Jurkat, Clone E6-1 (cell line): Measurements from ENCODE around the gene MYH9.

ENCODE experiments used
- DNase-seq: peaks from one replicate; pipeline ENCODE4 v3.0.0-alpha.2; 2011; ENCODE audit warnings: low read depth, low spot score
- H3K4me3 ChIP-seq: 2 replicates; pipeline ENCODE4 v1.5.1; 2011; ENCODE audit warnings: mild to moderate bottlenecking, low read length, control low read depth, moderate library complexity

MYH9 gene

DNA sequence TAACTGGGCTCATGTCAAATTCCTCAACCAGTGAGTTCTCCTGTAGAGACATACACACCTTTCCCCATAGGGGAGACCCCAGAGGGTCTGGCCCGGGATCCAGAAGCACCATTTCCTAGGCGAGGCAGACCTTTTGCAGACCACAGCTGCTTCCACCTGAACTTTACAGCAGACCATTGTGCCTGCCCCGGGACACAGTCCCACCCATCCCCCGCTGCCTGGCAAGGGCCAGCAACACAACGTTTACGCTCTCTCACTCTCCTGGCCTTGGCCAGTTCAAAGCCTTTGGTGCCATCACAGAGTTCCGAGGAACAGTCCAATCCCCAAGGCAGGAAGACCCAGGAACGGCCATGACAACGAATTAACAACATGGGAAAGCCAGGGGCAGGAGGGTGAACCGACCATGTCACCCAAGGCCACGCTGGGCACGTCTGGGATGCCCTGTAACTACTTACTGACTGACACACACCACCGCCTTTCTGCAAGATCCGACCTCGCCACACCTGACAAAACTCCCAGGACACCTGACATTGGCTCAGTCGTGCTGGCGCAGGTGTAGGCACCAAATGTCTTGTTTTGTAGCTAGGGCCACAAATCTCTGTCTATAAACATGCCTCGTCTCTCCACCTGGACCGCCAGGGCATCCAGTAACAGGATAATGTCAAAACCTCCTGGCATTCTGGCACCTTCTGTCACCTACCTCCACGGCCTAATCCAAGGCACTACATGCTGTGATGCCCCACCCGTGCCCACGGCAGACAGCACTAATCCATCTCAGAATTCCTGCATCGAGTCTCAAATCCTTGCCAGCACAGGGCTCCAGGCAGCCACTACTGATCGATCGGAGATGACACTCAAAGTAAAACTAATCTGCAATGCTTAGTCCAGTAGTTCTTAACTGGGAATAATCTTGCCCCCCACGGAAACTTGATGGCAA is 51.3 kb downstream of the MYH9 start:
- DNase-seq = no peak
- no peak overlapping the region for H3K4me3 ChIP-seq

DNA sequence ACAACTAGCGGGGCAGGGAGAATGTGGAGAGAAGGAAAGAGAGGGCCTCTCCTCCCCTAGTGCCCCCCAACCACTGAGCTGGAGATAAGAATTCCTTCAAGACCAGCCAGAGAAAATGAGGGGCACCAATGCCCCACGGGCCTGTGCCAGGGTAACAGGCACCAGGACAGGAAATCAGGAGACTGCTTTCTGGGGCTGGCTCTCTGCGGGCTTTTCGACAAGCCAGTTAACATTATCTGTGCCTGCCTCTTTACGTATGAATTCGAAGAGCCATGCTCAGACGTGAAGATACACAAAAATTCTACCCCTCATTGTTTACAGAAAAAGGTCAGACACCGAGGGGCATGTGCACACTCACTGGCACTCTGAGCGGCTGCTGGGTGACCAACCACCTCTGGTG is 52.1 kb downstream of the MYH9 start:
- DNase-seq = no peak
- H3K4me3 ChIP-seq = no peak overlapping the region

DNA sequence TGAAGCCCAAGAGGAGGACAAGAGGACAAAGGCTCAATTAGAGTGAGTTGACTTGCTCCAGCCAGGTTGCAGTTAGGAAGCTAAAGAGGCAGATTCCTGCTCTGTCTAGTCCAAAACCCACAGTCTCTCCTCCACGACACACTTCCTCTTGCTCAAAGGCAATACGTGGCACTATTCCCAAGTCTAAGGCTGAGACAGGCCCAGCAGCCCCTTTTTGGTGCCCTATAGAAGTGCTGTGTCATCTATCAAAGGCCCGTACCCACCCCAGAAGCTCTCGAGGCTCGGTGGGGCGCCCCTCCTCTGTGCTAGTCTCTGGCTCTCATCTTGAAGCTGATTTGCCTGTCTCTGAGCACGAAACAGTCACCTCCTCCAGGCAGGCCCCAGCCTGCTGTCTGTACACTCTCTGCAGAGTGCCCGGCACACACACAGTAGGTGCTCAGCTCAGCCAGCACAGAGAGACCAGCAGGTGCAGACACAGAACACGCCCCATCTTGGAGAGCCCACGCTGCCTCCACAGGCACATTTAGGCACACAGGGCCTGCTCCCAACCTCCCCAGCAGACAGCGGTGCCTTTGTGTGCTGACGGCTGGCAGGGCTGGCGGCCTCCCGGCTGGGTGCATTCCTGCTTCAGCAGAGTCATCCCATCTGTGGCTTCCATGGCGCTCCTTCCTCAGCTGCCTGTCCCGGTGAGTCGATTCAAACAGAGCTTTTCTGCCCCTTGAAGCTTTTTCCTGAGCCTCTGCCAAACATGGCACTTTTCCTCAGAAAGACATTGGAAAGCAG is 52.8 kb downstream of the MYH9 start:
- H3K4me3 ChIP-seq = no peak overlapping the region
- DNase-seq = no peak

DNA sequence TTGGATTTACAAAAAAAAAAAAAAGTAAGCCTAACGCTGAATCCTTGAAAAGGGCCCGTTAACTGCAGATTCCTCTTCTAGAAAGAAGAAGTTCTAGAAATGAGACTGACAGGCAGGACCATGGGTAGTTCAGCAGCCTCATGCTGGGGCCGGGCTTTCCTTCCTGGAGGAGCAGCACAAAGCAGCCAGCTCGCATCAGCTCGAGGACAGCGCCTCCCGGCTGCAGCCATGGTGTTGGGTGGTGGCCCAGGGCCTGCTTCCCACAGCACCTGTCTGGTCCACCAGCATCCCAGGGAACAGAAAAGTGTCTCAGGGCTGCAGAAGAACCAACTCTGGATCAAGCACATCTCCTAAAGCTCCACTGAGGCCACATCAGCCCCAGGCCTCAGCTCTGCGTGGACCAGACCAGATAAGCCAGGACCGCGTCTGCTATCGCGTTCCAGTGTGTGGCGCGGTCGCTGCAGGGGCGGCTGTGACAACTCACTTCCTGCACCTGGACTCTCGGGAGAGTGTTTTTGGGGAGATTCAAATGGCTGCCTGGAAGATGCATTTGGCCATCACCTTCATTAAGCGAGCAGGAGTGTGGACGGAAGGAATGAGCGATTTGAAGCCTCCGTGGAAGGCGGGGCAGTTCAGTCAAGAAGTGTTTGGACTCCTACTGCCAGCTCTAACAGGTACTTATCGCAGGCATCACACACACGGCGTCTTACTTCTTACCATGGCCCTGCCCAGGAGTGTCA is 53.5 kb downstream of the MYH9 start:
- no peak overlapping the region for H3K4me3 ChIP-seq
- no peak for DNase-seq

DNA sequence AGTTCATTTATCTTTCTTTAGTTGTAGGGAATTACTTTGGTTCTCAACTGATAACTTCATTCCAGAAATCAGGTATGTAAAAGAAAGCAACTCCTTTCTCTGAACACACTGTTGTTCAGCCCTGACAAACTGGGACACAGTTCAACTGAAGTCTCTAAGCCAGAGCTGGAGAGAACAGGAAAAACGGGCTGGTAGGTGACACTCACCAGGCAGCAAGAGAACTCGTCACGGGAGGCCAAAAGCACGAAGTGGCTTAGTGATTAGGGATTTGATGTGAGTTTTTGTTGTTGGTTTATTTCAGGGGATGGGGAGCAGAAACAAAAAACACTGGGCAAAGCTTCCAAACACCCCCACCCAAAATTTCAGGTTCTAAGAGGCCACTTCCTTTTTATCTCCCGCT is 54.1 kb downstream of the MYH9 start:
- no peak overlapping the region for H3K4me3 ChIP-seq
- DNase-seq = no peak

DNA sequence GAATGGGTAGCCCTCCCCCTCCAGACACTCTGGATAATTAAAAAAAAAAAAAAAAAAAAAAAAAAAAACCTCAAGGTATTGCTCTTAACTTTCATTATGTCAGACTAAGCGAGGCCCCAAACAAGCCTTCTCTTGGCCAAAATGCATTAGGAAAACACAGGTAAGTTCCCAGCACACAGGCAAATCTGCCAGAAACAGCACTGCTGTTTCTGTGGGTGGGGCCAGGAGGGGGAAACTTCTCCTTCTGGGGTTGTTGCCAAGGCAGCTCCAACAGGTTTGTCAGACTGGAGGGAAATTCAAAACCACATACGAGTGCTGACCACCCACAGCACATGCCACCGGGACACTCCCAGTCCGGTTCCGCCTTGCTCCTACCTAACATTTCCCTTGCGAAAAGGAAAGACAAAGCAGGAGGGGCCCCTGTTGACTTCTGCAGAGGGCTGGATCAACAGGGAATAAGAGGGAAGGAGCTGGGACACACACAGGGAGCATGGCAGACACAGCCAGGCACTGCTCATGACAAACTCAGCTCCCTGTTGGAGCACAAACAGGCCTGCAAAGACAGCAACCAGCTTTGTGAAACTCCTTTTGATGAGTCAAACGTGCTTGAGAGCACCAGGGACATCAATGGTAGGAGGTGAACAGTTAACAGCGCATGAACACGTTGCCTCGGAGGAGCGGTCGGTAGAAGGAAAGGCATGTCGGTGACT is 55.0 kb downstream of the MYH9 start:
- H3K4me3 ChIP-seq = peak overlapping the region; percentile 69
- DNase-seq = peak; percentile 57

DNA sequence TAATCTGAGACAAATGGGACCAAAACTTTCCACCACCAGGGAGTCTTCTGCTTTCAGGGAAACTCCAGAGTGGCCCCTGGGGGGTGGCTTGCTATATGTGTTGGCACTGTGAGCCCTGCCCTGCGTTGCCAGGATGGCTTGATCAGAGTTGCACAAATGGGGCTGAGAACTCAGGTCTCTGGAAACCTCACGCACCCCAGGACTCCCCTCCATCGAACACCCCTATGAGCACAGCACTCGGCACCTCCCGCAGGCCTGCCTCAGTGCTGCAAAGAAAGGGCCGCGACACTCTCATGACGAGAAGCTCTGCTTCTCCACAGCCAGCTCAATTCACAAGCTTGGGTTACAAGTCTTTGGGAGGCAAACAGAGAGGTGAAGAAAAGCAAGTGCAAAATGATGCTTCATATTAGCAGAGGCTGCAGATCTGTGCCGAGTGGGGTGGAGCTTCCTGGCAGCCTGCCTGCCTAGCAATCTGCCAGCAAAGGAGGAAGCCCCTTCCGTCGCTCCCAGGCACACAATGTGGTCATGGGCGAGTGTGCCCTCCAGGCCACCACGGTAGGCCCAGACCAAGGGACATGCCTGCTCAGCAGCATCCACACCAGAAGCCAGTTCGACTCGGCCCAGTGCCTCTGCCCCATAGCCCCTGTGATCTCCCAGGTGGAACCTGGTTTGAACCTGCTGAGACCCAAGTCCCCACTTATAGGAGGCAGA is 55.7 kb downstream of the MYH9 start:
- DNase-seq = peak; percentile 69

DNA sequence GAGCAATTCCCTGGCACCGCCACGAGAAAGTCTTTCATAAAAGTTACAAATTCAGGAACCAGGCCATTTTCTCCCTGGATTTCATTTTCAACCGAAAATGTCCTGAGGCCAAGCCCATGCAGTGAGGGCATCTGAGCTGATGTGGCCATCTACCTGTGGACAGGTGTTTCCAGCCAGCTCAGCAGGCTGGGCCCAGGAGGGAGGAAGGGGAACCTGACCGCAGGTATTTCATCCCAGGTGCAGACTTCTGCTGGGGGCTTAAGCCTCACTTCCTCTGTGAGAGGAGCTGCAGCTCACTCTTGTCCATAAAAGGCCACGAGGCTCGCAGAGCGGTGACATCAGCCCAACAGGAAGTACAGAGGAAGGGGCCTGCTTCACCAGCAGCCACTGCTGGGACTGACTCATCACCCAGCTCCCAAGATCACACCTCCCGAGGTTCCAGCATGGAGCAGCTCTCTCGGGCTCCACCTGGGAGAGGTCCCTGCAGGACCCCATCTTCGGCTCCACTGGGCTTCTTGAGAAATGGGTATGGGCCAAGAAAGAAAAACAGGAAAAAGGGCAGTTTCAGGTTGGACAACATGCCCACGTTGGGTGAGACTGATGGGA is 56.4 kb downstream of the MYH9 start:
- peak; percentile 95 for DNase-seq
- peak overlapping the region; percentile 69 for H3K4me3 ChIP-seq

More for the DNA sequence above, 55.7 kb downstream of the MYH9 start:
- H3K4me3 ChIP-seq = peak overlapping the region; percentile 69

DNA sequence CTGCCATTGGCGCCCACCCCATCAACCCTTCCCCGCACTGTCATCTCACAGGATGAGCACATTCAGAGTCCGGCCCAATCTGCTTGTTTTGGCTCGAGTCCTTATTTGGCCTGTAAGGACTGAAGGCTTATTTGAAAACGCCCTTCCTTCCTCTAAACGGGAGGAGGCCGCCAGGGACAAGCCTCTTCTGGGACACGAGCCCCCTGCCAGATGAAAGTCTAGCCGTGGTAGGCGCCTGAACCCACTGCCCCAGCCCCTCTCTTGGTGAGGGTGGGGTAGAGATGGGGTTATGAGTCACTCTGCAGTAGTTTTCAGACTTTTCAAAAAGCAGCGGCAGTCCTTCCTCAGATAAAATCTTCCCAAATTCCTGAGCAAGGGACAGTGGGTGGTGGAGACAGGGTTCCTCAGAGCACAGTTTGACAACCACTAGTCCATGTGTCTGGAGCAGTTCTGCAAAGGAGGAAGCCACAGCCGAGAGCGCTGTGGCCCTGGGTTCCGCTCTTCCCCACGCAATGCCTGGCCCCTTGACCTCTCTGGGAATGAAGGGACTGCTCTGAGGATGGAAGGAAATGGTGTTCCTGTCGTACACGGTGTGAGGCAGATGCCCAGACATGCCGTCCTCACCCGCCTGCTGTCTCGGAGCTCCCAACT is 57.0 kb downstream of the MYH9 start:
- H3K4me3 ChIP-seq = peak overlapping the region; percentile 69
- DNase-seq = no peak

DNA sequence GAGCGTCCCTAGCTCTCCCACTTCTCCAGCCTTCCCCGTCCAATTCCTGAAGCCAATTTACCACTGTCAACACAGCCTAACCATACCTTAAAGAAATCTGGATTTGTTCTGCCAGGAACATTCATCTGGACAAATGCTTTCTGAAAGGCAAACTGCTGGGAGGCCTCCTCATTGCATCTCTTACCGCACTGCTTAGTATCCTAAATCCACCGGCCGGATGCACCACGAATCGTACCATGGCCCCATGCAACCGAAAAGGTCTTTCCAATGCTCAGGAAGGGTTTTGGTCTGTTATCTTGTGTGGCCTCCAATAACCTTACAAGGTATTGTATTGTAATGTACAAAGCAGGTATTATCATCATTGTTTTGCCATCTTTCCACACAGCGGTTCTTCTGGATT is 57.6 kb downstream of the MYH9 start:
- no peak overlapping the region; the same call in 1 of the 2 replicates for H3K4me3 ChIP-seq
- DNase-seq = no peak

DNA sequence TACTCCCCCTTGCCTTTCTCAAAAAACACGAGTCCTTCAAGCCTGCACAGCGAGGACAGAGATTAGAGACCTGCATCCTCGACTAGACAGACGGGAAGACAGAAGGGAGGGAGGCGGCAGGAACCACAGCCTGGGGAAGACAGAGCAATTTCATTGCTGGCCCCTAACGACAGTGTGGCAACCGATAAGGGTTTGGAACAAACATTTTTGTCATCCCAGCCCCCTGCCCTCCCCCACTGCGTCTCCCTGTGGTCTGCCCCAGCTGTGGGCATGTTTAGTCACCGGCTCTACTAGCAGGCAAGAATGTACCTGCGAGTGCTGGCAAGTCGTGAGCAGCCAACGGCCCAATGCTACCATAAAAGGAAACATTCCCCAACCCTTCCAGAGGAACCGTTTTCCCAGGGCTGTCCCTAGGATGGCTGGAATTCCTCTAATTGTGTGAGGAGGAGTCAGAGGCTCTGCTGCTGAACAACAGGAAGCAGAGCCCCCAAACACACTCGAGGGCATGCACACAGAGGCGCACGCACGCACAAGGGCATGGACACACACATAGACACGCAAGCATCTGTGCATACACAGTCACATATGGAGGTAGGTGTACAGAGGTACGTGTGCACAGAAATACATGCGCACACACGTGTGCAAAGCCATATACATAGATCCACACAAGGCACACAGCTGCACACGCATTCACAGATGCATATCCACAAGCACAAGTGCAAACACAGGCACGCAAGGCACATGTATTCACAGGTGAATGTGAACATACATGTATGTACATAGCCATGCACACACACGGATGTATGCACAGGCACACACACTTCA is 58.3 kb downstream of the MYH9 start:
- H3K4me3 ChIP-seq = peak overlapping the region; percentile 42
- DNase-seq = peak; percentile 91

DNA sequence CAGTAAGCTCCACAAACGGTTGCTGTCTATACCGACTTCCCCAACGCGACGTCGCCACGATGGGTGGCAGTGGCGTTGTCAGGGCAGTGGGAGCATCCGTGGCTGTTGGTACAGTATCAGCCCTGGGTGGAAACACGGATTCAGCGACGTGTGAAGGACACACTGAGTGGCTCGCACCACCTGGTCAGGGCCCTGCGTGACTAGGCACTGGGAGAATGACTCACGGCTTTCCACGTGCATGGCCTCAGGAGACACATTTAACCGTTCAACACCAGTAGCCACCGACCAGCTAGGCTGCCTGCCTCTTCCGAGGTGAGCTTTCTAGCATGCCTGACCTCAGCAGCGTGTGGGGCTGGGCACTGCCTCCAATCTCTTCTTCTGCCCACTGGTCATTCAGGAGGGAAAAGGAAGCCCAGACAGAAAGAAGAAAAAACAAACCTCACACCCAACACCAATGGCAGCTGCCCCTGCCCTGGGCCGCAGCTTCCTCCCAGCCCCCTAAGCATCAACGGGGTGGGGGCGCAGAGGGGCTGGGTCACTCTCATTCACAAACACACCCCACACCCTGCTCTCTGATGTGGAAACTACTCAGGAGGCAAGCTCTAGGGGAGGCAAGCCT is 59.0 kb downstream of the MYH9 start:
- DNase-seq = no peak
- peak overlapping the region; percentile 42 for H3K4me3 ChIP-seq

DNA sequence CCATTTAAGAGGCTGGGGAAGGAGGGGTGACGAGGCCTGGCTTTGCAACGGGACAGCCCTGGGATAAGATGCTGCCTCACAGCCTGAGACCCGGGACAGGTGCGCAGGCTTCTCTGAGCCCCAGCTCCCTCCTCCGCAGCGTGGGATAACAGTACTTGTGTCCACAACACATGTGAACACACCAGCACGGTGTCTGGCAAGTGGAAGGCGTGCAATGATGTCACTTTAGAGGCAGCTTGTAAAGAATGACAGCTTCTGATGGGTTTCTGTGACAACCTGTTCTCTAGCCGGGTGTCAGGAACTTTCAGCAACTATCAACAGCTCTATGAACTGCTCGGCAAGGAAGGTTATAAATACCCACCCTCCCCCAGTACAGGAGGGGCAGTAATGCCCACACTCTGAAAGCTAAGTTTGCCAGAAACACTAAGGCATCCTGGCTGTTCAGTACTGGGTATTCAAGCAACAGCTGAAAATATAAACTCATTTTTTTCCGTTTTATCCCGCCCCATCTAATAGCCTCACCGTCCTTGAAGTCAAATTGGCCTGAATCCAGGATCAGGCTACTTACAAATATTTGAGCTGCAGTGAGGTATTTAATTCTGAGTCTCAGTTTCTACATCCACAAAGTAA is 59.7 kb downstream of the MYH9 start:
- no peak overlapping the region for H3K4me3 ChIP-seq
- DNase-seq = no peak

DNA sequence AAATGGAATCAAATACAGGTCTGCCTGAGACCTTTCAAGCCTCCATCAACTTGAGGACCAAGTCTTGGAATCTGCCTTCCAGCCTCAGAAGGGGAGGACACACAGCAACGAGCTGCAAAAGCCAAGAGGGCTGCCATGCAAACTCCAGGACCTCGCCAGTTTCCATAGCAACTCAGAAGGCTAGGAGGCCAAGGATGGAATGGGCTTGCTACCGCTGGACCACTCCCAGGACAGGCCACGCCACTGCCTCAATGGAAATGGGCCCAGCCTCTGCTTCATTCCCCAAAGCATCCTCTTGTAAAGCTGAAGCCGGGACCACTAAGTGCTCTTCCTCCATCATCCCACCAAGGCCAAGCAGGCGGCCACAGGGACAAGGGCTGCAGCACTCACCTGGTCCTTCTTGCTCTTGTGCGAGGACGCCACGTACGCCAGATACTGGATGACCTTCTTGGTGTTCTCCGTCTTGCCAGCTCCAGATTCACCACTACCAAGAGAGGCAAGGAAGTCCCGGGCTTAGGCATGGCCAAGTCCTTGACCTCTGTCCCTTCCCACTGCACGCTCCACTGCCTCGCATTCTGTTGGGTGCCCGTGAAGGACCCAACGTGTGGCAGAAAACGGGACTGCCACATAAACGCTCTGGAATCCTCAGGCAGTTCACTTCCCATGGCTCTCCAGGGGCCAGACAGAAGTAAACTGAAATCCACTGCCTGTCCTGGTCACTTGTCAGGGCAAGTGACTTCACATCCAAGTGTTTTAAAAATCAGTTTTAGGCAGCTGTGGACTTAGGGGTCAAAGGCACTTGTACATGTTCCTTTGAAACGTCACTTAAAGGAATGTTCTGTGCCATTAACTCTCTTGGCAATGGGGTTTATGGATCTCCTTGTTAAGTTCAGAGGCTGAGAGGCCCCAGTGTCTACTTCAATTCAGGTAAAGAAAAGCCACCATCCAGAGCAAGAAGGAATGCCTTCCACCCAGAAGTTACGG is 61.3 kb downstream of the MYH9 start:
- no peak overlapping the region for H3K4me3 ChIP-seq
- no peak for DNase-seq
